Stimulated activated naive CD4-positive, alpha-beta T cell (primary cell): Measurements from ENCODE around the gene CORO2B.
"Not testable (repeated sequence)": the region's sequence is repeated elsewhere in the genome, so short reads cannot be mapped to it uniquely, and the experiment has no call there.

ENCODE experiments used
- DNase-seq, 6 experiments: peaks; one replicate each; lab custom pipeline; 2025; lab: John Stamatoyannopoulos, UW

Gene CORO2B

DNA sequence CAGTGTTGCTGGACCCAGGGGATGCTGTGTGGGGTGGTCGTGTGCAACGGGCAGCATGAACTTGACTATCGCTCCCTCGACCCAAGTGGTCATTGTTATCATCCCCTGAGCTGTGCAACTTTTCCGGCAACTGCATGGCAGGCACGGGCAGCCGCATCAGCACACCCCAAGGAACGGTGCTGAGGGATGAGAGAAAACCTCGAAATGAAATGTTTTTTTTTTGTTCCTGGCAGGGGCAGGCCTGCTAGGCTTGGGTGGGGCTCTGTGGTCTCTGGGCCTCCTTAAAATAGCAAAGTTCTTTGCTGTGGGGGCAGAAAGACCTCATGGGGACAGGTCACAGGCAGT, 51.4 kb downstream of the CORO2B start:
- DNase-seq = no peak

DNA sequence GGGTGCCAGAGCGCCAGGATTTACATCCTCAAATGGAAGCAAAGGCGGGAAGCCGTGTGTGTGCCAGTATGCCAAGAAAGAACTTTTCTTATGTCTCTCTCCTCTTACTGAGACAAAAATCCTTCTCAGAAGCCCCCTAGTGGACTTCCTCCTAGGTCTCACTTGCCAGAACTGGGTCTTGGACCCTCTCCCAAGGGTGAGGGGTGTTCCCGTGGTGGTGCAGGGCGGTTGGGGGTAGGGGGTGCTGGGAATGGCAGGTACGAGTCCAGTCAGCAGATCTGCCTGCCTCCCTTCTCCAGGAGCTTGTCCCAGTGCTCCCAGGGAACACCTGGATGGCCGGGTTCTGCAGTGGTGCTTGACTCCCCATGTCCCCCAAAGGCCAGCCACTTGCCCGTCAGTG, 52.0 kb downstream of the CORO2B start:
- DNase-seq = no peak

DNA sequence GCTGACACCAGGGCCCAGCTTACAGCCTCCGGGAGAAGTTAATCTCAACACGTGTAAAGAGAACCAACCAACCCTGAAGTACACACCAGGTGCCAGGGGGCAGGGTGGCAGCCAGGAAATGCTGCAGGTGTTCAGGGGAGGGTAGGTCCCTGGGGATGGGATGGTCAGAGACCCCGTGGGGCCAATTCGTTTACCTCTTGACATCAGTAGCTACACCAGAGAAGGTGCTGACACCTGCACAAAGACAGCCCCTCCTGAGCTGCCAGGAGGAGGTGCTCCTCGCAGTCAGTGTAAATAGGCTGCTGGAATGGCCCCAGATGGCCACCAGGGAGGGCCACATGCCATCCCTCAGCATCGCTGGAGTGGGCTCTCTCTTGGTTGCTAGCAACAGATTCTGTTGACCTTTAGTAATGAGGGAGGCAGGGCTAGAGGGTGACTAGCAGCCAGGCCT, 52.8 kb downstream of the CORO2B start:
- DNase-seq = no peak

DNA sequence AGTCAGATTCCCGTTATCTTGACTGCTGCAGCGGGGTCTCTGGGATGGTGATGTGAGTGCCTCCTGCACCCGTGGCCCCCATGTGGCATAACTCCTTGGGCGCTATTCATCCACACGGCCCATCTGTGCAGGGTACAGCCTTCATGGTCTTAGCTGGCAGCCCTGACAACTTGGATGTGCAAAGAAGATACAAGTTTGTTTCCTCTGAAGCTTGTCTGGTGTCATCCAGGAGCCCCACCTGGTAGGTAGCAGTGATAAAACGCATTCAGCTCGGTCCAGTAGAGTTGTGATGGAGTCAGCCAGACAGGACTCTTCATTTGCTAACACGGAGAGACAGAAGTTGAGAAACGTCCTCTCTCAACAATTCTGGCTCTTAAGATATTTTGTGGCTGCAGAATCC, 53.3 kb downstream of the CORO2B start:
- no peak for DNase-seq

DNA sequence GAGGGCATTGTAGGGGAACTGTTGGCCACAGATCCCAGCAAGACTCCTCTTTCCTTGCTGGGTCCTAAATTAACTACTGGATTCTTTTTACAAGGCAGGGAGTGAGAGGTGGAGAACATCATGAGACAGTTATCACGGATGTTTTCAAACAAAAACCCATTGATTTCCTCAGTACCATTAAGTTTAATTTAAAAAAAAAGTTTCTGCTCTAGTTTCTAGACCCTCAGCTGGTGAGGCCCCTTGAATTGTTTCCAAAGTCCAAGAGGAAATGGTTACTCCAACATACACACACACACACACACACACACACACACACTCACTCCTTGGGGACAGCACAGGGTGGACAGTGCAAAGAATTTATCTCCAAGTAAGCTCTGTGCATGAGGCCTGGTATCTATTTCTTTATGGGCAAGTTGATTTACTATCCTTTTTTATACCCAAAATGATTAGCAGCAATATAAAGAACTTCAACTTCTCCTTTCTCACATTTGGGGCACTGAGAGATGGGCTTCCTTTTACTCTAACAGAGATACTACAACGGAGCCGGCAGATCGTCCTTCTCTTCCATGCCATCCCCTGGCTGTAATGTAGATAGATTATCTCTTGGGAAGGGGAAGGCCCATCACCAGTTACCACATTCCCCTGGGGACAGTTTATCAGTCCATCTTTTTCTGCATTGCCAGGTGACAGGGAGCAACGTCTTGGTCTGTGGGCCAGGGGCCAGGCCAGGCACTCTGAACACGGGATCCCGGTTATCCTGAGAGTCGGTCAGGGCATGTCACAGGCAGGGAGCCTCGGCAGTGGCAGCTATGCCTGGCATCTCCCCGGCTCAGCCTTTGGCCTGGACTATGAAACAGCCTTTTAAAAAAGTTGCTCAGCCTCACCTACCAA, 54.7 kb downstream of the CORO2B start:
- no peak for DNase-seq

DNA sequence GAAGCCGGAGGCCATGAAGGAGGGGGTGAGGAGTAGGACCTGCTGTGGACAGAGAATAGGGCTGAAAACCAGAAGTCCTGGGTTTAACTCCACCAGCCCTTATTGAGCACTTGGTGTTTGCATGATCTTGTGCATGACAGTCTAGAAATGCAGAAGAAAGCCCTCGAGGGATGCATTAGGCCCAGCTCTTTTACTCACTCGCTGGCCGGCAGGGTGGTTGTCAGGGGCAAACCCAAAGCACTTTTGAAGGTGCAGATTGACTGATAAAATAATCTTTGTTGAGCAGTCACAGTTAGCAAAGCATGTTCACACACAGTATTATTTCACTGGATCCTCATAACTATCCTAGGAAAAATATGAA, 55.3 kb downstream of the CORO2B start:
- DNase-seq = no peak

DNA sequence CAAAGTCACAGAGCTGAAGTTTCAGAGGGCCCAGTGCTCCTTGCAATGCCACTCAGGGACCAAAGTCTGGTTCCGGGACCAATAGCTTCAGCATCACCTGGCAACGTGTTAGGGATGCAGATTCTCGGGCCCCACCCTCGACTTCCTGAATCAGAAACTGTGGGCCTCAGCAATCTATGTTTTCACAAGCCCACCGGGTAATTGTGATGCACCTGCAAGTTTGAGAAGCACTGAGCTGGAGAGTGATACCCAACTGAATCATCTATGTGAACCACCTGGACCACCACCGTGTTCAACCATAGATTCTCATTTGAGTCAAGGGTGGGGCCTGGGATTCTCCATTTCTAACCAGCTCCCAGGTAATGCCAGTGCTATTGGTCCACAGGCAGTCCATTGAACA, 55.7 kb downstream of the CORO2B start:
- DNase-seq = no peak

DNA sequence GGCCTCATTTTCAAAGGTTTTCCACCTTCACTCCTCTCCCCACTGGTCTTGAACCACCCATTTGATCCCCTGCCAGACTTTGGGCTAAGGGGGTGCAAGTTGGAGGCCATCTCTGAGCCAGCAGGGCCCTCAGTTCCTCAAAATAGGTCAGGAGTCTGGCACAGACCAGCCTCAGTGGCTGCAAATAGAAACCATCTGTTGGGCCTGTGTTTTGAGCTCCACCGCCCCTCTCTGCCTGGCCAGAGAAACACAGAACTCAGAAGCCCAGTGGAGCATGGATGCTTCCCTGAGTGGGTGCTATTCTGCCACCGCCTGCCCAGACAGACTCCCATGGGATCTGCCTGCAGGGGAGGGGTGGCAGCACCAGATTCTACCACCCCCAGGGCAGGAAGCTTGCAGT, 56.3 kb downstream of the CORO2B start:
- DNase-seq = no peak

DNA sequence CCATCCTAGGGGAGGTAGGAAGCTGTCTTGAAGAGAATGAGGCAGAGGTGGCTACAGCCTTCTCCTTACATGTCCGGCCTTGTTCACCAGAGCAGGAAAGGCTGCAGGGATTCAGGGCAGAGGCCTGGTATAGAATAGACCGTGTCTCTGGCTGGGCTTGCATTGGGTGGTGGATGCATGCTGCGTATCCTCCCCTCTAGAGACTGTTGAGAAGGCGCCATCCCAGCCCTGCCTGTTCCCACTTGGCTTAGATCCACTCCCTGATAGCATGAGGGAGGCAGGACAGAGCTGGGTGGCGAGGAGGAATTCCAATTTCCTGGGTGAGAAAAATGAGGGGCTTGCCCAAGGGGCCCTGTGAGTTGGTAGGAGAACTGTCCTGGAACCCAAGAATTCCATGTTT, 57.5 kb downstream of the CORO2B start:
- DNase-seq = no peak

DNA sequence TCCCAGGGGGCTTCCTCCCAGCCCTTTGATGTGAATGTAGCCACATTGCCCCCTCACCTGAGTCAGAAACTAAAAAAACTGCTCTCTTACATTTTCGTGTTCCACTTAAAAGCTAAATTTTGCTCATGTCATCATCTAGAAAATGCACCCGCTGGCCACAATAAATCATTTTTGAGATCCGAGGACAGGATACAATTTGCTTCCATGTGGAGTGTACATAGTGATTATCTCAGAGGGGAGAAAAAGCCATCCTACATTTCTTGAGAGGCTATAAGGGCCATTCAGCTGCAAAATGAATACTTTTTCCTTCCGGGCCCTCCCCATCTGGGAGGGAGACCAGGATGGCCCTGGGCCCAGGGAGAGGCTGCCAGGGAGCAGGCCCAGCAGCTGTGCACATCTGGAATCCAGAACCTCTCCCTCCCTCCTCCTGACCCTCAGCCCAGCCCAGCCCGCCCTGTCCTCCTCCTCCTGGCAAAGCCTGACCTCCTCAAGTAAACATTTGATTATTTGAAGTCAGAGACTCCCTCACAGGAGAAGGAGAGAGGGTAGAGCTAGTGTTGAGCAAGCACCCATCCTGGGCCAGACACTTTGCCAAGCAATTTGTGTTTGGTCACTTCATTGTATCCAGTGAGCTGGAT, 59.1 kb downstream of the CORO2B start:
- no peak for DNase-seq

DNA sequence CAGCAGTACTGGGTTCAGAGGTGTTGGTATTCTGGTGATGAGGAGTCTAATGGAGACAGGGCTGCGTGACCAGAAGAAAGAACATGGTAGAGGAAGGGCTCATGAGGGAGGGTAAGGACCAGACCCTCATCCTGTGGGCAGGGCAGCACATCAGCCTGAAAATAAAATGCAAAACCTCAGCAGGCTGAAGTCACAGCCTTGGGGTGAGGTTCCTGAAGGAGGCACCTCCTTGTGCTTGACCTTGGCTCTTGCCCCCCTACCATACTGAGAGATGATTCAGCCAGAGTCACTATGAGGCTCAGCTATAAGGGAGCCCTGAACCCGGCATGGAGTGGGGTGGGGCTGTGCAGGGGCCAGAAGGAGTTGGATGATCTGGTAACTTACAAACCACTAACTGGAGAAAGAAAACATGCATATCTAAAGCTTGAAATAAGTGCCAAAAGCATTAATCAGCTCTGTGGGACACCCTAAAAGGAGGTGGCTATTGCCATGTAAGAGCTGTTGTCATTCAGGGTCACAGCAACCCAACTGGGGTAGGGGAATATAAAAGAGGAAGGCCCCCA, 60.2 kb downstream of the CORO2B start:
- DNase-seq = no peak

DNA sequence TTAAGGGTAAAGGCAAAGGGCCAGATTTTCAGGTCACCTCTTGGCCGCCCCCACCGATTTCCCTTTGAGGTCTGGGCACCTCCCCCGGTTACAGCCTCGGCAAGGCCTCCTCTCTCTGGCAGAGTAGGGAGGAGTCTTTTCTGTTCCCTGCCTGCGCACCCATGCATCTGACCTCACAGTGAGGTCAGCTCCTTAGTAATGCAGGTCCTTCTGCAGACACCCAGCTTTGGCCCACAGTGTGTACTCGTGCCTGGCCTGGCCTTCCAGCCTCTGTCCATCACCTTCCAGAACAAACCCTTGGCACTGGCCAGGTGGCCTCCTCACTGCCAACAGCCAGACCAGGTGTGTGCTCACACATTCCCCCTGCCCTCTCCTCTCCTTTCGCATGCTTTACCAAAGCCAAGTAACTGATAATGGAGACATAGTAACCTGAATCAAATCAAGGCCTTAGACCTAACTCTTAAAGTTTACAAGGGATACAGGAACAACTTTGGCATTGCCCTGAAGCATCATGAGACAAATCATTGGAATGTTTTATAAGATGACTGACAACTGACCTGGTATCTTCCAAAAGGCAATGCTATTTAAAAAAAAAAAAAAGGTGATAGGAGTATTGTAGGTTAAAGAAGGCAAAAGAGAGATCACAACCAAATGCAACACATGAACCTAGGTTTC, 61.3 kb downstream of the CORO2B start:
- no peak for DNase-seq

DNA sequence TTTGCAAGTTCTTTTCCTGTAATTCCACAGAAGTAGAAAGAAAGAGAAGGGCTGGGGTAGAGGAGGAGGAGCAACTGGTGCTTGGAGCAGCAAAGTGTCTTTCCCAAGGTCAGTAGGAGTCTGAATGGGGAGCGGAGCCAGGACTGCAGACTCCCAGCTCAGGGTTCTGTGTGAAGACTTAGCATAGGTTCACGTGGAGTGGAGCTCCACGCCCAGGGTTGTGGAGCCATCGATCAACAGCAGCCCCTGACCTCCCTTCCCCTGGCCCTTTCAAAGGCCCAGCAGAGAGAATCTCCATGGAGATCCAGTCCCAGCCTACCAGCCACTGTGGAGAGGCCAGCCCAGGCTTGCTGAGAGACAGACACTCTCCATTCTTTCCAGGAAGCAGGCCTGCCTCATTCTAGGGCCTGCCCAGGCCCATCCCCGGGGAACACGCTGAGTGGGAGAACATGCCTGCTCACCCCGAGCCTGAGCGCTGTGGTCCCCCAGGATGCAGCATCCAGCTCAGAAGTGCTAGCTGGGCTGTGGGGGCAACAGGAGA, 62.1 kb downstream of the CORO2B start:
- no peak for DNase-seq

DNA sequence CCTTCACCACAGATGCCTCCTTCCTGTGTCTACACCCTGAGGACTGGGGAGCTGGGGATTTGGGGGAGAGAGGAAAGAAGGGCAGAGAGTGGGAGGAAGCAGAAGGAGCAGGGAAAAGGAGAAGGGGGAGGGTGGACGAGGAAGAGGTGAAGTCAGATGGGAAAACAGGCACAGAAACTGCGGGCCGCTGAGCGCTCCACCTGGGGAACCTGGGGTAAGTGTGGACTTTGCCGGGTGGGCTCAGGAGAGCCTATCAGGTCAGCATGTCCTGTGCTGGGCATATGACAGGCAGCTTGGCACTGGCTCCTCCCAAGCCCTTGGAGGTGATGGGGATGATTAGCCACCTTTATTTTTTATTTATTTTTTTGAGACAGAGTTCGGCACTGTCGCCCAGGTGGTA, 62.6 kb downstream of the CORO2B start:
- no peak for DNase-seq

DNA sequence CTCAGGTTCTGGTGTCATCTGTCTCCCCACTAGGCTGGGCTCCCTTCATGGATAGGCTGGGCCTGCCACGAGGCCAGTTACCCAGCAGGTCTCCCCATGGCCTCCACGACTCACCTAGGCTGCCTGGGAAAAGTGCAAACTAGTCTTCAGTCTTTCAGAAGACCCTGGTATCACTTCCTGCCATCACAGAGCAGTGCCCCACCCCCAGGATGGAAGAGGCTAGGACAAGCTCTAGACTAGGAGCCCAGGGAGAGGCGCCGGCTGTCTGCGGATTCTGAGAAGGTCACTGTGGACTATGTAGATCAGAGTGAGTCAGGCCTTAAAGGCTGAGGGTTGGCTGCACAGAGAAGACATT, 63.7 kb downstream of the CORO2B start:
- DNase-seq = no peak

DNA sequence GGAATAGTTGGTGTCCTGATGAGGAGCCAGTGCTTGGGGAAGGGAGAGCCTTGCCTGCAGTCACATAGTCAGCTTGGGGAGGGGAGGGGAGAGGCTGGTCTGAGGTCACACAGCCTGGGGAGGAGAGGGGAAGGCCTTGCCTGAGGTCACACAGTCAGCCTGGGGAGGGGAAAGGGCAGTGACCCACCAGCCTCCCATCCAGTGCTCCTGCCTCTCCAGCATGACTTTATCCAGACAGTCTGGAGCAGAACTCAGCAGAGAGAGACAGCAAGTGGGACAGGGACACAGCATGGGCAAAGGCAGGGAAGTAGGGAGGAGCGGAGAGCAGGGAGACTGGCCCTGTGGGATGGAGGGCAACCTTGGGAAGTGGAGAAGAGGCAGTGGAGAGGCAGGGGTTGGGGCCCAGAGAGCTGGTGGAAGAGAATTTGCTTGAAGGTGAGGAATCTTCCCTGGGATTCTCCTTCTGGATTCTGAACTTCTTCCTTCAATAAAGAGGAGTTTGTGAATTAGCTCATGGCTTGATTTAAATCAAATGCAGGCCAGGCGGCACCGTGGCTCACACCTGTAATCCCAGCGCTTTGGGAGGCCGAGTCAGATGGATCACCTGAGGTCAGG, 64.5 kb downstream of the CORO2B start:
- DNase-seq = no peak

DNA sequence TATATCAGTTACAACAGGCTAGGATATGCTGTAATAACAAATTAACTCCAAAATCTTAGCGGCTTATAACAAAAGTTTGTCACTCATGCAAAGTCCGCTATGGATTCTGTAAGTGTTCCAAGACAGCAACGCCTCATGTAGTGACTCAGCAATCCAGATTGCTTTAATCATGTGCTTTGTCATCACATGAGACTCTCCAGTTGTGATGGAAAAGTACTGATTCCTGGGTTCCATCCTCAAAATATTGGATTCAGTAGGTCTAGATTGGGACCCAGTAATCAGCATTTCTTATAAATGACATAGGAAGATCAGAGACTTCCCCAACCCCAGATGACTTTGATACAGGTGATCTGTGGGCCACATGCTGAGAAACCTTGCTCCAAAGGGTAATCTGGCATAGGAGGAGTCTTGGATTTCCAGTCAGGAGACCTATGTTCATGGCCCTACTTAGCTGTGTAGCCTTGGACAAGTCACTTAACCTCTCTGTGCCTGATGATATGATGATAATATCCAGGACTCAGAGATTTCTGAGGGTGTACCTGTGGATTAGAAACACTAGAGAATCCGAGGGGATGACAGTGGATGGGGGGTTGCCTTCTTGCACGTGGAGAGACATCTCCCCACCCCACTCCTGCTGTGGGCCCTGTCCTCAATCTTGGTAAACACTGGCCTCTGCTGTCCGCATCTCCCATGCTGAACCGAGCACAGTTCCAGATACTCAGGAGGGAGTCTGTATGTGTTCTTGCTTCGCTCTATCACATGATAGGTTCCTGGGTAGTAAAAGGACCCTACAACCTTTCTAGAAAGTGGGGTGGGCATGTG, 65.5 kb downstream of the CORO2B start:
- DNase-seq = no peak

DNA sequence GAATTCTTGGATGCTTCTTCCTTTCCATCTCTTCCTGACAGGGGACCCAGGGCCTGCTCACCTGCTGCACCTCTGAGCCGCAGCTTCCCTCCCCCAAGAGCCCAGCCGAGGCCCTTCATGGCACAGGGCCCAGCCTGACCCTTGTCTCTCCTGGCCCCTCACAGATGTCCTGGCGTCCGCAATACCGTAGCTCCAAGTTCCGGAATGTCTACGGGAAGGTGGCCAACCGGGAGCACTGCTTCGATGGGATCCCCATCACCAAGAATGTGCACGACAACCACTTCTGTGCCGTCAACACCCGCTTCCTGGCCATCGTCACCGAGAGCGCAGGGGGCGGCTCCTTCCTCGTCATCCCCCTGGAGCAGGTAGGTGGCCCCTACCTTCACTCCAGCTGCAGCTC, 66.2 kb downstream of the CORO2B start:
- DNase-seq = no peak

DNA sequence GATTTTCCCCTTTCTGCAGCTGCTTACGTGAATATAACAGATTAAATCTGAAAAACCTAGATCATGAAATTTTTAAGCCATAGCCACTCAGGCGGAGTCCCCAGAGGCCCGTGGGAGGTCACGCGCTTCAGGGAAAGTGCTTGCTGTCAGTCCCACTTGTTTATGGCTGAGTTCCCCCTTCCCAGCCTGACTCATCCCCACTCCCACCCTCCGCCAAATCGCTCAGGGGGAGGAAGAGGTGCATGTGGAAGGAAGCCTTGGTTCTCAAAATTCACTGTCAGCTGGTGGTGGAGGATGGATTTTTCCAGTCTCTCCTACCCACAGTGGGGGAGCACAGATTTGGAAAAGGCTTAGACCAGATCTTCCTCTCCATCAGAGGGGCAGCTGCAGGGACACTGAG, 67.4 kb downstream of the CORO2B start:
- no peak for DNase-seq

DNA sequence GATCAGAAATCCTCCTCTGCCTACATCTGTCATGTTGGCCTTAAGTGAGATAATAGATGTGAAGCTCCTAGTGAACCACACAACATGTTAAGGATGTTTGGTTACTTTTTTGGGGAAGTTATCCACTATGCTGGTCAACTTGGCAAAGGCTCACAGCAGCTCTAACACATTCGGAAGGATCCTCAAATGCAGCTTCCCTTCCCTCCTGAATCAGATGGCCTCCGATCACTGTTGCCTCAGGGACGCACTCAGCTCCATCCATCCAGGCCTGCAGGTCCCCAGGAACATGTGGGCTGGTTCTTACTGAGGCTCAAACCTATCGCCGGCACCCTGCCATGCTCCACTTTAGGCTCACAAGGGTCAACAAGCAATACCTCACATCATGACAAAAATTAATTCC, 67.9 kb downstream of the CORO2B start:
- DNase-seq = no peak

DNA sequence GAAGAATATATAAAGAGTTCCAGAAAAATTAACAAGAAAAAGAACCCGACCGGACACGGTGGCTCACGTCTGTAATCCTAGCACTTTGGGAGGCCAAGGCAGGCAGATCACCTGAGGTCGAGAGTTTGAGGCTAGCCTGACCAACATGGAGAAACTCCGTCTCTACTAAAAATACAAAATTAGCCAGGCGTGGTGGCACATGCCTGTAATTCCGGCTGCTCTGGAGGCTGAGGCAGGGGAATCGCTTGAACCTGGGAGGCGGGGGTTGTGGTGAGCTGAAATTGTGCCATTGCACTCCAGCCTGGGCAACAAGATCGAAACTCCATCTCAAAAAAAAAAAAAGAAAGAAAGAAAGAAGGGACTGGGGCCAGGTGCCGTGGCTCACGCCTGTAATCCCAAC, 68.6 kb downstream of the CORO2B start:
- DNase-seq = not testable (repeated sequence)
